OCI-LY7 (cell line): Measurements from ENCODE around the gene FAM83B. TPM values are rescaled to one million over a fixed set of nuclear protein-coding genes. Genes with fewer than 3 reads are reported as not detected.

Experiments used
- BruUV-seq: library from RNA; stranded (reverse); fragments of 400-500 nt; replicated peaks from 2 replicates; lab custom pipeline; 2021; lab: Mats Ljungman, UMichigan
- CTCF ChIA-PET: fragments of 300-600 bp; sonication (Branson Sonifier 250); formaldehyde crosslinking; loops from one replicate; lab custom pipeline; 2022; ENCODE audit warnings: antibody characterized with exemption; ENCODE audit not compliant: unreplicated experiment; lab: Charles Lee
- POLR2A ChIA-PET: fragments of 300-600 bp; sonication (Branson Sonifier 250); formaldehyde crosslinking; loops from one replicate; lab custom pipeline; 2022; ENCODE audit warnings: antibody characterized with exemption; lab: Charles Lee
- DNase-seq: peaks from one replicate; pipeline ENCODE4 v3.0.0-alpha.2; 2015; ENCODE audit warnings: low spot score
- H2AFZ ChIP-seq: fragments of 200-600 bp; sonication (generic), shearing (Covaris generic); 2 replicates; pipeline ENCODE4 v1.6.1; 2014; ENCODE audit warnings: mild to moderate bottlenecking, antibody characterized with exemption, low read length, moderate library complexity
- H3K27ac ChIP-seq: fragments of 200-600 bp; sonication (generic); 2 replicates; pipeline ENCODE4 v1.5.1; 2014; ENCODE audit warnings: mixed run types, low read depth, mild to moderate bottlenecking, moderate library complexity, low read length, inconsistent platforms; ENCODE audit not compliant: poor library complexity, severe bottlenecking
- H3K36me3 ChIP-seq: fragments of 200-600 bp; sonication (generic); 2 replicates; pipeline ENCODE4 v1.6.1; 2014; ENCODE audit warnings: mild to moderate bottlenecking, antibody characterized with exemption, low read length, moderate library complexity, mixed read lengths; ENCODE audit not compliant: insufficient read depth
- H3K4me1 ChIP-seq: fragments of 200-600 bp; sonication (generic); 2 replicates; pipeline ENCODE4 v1.5.1; 2014; ENCODE audit warnings: mild to moderate bottlenecking, low read length; ENCODE audit not compliant: insufficient read depth, poor library complexity, severe bottlenecking
- H3K4me2 ChIP-seq: fragments of 200-600 bp; sonication (generic); 2 replicates; pipeline ENCODE4 v1.6.1; 2014; ENCODE audit warnings: mild to moderate bottlenecking, low read length
- H3K4me3 ChIP-seq: fragments of 200-600 bp; sonication (generic); 2 replicates; pipeline ENCODE4 v1.5.1; 2014; ENCODE audit warnings: mild to moderate bottlenecking, low read depth, low read length; ENCODE audit not compliant: poor library complexity, severe bottlenecking
- H3K79me2 ChIP-seq: fragments of 200-600 bp; sonication (generic); 2 replicates; pipeline ENCODE4 v1.6.1; 2016; ENCODE audit warnings: low read depth, mild to moderate bottlenecking, low read length, moderate library complexity, mixed read lengths; ENCODE audit not compliant: insufficient read depth
- H3K9me2 ChIP-seq: fragments of 200-600 bp; sonication (generic); 2 replicates; pipeline ENCODE4 v1.6.1; 2016; ENCODE audit warnings: mild to moderate bottlenecking, low read length, mixed read lengths; ENCODE audit not compliant: insufficient read depth
- H3K9me3 ChIP-seq: fragments of 200-600 bp; sonication (generic); 2 replicates; pipeline ENCODE4 v1.6.1; 2014; ENCODE audit warnings: mild to moderate bottlenecking, mixed run types, low read length, mixed read lengths
- H4K20me1 ChIP-seq: fragments of 200-600 bp; sonication (generic); 2 replicates; pipeline ENCODE4 v1.6.1; 2014; ENCODE audit warnings: mild to moderate bottlenecking, antibody characterized with exemption, low read length, moderate library complexity, mixed read lengths; ENCODE audit not compliant: insufficient read depth
- EZH2phosphoT487 ChIP-seq: fragments of 200-600 bp; sonication (generic); IDR thresholded peaks from 2 replicates; pipeline ENCODE4 v1.6.1; 2018; ENCODE audit warnings: low read depth, borderline replicate concordance, mild to moderate bottlenecking, mixed run types, antibody characterized with exemption, low read length, moderate library complexity, mixed read lengths
- intact Hi-C: fragments of 100-400 bp; cut with micrococcal nuclease; formaldehyde crosslinking; loops from one replicate; pipeline ENCODE4 v1.10.0; 2022; ENCODE audit not compliant: unreplicated experiment
- total RNA-seq, 2 experiments: library from RNA; depleted of rRNA in 1 of 2; stranded (reverse); fragments of >200 nt in 1 of 2; shearing (Covaris generic) in 1 of 2; gene quantifications; 2 replicates each; pipeline ENCODE4 v1.2.3, GENCODE V29; 2014 to 2022
- TF ChIP-seq, protein P1 (sequence below): fragments of 200-600 bp; sonication (generic); conservative IDR thresholded peaks from 2 replicates; pipeline ENCODE4 v1.5.1; 2014; ENCODE audit warnings: mild to moderate bottlenecking, antibody characterized with exemption, low read length, moderate library complexity, mixed read lengths

The FAM83B gene
- total RNA-seq, 2 experiments from 2014 or later: not detected

GRCh38 chr6:54897462-54898189 is 51.1 kb downstream of the FAM83B start:
- Histone ChIP-seq H2AFZ (no peak overlapping the region), H4K20me1 (no peaks in the 10 kb centered on the region), H3K27ac (no peak overlapping the region), H3K4me2 (no peak overlapping the region), H3K4me1 (no peaks in the 10 kb centered on the region), H3K9me2 (no peaks in the 10 kb centered on the region), H3K36me3 (no peaks in the 10 kb centered on the region), H3K79me2 (no peaks in the 10 kb centered on the region), H3K9me3 (no peaks in the 10 kb centered on the region), H3K4me3 (no peak overlapping the region)
- TF ChIP-seq, protein P1, sequence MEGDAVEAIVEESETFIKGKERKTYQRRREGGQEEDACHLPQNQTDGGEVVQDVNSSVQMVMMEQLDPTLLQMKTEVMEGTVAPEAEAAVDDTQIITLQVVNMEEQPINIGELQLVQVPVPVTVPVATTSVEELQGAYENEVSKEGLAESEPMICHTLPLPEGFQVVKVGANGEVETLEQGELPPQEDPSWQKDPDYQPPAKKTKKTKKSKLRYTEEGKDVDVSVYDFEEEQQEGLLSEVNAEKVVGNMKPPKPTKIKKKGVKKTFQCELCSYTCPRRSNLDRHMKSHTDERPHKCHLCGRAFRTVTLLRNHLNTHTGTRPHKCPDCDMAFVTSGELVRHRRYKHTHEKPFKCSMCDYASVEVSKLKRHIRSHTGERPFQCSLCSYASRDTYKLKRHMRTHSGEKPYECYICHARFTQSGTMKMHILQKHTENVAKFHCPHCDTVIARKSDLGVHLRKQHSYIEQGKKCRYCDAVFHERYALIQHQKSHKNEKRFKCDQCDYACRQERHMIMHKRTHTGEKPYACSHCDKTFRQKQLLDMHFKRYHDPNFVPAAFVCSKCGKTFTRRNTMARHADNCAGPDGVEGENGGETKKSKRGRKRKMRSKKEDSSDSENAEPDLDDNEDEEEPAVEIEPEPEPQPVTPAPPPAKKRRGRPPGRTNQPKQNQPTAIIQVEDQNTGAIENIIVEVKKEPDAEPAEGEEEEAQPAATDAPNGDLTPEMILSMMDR: no peak
- TF ChIP-seq EZH2phosphoT487: no peak
- ChIA-PET CTCF (no interaction called here), POLR2A (interaction anchor here (1.6 kb wide), 1 partner anchor 24 kb away, joined by 4 read pairs; no protein-coding TSS in a partner anchor)
- DNase-seq: no peak
- BruUV-seq: no TSS peak
- intact Hi-C loops: no loop called here

DNA sequence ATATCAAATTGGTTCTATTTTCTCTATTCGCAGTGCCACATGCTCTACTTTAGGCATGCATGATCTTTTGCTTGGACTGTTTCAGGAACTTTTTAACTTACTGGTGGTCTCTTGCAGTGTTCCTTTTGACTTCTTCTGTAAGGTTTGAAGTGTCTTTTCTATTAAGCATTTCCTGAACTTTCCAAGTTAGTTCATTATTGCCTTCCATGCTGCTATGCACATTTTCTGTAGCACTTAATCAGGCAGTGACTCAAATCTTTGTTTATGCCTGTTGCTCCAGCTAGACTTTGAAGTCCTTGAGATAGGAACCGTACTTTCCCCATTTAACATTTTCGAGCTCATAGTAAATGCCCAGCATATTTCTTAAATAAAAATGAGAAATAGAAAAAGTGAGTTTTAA is 52.2 kb downstream of the FAM83B start:
- TF ChIP-seq, protein P1: no peak
- no peak for TF ChIP-seq EZH2phosphoT487
- intact Hi-C loops: no loop called here
- Histone ChIP-seq H3K27ac (no peak overlapping the region), H3K79me2 (no peaks in the 10 kb centered on the region), H3K4me2 (no peak overlapping the region), H3K36me3 (no peaks in the 10 kb centered on the region), H3K4me3 (no peak overlapping the region), H3K9me2 (no peaks in the 10 kb centered on the region), H3K9me3 (no peaks in the 10 kb centered on the region), H3K4me1 (no peaks in the 10 kb centered on the region), H4K20me1 (no peaks in the 10 kb centered on the region), H2AFZ (no peak overlapping the region)
- CTCF ChIA-PET: no interaction called here
- BruUV-seq: no TSS peak
- POLR2A ChIA-PET: interaction anchor here (0.6 to 1.6 kb wide), 2 partner anchors 25 to 1421 kb away, joined by 3 to 4 read pairs; no protein-coding TSS in a partner anchor
- no peak for DNase-seq

- H3K9me3 ChIP-seq: no peaks in the 10 kb centered on the region
- no peak overlapping the region for H3K27ac ChIP-seq
- intact Hi-C loops: no loop called here
- H3K36me3 ChIP-seq: no peaks in the 10 kb centered on the region
- H2AFZ ChIP-seq: no peak overlapping the region
- no peaks in the 10 kb centered on the region for H3K79me2 ChIP-seq
- no peaks in the 10 kb centered on the region for H3K4me1 ChIP-seq
- DNase-seq: no peak
- no peak overlapping the region for H3K4me3 ChIP-seq
- BruUV-seq: no TSS peak
- TF ChIP-seq EZH2phosphoT487: no peak
- TF ChIP-seq, protein P1: no peak
- no peak overlapping the region for H3K4me2 ChIP-seq
- POLR2A ChIA-PET: interaction anchor here (0.6 kb wide), 2 partner anchors 24 to 1420 kb away, joined by 3 read pairs; no protein-coding TSS in a partner anchor
- H3K9me2 ChIP-seq: no peaks in the 10 kb centered on the region
- CTCF ChIA-PET: no interaction called here
- H4K20me1 ChIP-seq: no peaks in the 10 kb centered on the region
Observed at GRCh38 chr6:54899442-54899841, 52.9 kb downstream of the FAM83B start.
